Mononuclear cell (primary cell): Measurements from ENCODE around the gene APOL6. TPM values are rescaled to one million over a fixed set of nuclear protein-coding genes. Genes with fewer than 3 reads are reported as not detected.

ENCODE experiments used
- H3K27me3 ChIP-seq: 2 replicates; pipeline ENCODE4 v1.6.0; 2011; ENCODE audit warnings: low read length, control low read depth; ENCODE audit not compliant: insufficient read depth
- H3K4me1 ChIP-seq: 2 replicates; pipeline ENCODE4 v1.5.1; 2011; ENCODE audit warnings: mild to moderate bottlenecking, low read length, control low read depth; ENCODE audit not compliant: insufficient read depth
- H3K4me3 ChIP-seq: 2 replicates; pipeline ENCODE4 v1.5.1; 2011; ENCODE audit warnings: mild to moderate bottlenecking, low read length, moderate library complexity
- H3K9me3 ChIP-seq: 2 replicates; pipeline ENCODE4 v1.5.1; 2011; ENCODE audit warnings: low read depth, mild to moderate bottlenecking, control low read depth, low read length
- total RNA-seq: library from RNA; depleted of rRNA; stranded (reverse); fragments of >200 nt; gene quantifications from one replicate; pipeline ENCODE4 v1.2.3, GENCODE V29; 2012

Gene APOL6
- total RNA-seq, 1 donor: 54.4 TPM

DNA sequence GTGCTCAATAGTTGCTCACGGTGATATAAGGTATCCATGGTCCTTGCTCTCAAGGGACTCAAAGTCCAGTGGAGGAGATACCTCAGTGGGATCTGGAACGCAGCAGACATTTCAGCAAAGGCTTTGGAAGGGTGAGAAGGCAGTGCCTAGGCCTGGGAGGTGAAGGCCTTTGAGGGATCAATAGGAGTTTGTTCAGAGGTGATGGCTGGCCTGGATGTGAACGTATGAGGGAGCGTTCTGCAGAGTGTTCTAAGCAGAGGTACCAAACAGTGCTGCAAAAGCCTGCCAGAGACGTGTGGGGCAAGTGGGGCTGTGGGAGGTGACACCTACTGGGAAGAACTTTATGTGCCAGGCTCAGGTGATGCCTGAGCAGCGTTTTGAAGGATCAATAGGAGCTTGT lies 23.7 kb upstream of the APOL6 start:
- no peak overlapping the region for H3K4me3 ChIP-seq
- peaks cover 13% of the 10 kb centered on the region for H3K4me1 ChIP-seq
- H3K27me3 ChIP-seq: peaks cover 8% of the 10 kb centered on the region

DNA sequence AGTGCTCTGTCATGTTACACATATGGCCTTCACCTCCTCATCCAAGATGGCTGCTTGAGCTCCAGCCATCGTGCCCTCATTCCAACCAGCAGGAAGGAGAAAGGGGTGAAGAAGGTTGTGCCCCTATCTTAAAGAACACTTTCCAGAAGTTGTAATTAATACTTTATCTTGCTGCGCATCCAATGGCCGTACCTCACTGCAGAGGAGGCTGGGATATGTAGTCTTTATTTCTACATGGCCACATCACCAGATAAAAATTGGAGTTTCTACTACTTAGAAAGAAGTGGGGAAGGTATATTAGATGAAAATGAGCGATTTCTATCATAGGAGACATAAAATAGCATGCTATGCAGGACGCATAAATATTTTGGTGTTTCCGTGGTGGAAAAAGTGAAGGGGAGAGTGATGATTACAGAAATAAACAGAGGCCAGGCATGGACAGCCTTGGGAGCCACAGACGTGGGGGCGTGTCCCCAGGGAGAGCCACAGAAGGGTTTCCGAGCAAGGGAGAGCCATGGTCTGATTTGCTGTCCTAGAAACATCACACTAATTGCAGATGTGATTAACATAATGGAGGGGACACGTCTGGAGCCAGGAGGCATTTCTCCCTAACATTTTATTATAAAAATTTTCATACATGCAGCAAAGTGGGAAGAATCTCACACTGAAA lies 22.3 kb upstream of the APOL6 start:
- no peaks in the 10 kb centered on the region for H3K9me3 ChIP-seq
- H3K4me1 ChIP-seq: peaks cover 18% of the 10 kb centered on the region
- H3K27me3 ChIP-seq: peaks cover 8% of the 10 kb centered on the region
- H3K4me3 ChIP-seq: no peak overlapping the region

More for the DNA sequence above, 23.7 kb upstream of the APOL6 start:
- H3K9me3 ChIP-seq: no peaks in the 10 kb centered on the region

DNA sequence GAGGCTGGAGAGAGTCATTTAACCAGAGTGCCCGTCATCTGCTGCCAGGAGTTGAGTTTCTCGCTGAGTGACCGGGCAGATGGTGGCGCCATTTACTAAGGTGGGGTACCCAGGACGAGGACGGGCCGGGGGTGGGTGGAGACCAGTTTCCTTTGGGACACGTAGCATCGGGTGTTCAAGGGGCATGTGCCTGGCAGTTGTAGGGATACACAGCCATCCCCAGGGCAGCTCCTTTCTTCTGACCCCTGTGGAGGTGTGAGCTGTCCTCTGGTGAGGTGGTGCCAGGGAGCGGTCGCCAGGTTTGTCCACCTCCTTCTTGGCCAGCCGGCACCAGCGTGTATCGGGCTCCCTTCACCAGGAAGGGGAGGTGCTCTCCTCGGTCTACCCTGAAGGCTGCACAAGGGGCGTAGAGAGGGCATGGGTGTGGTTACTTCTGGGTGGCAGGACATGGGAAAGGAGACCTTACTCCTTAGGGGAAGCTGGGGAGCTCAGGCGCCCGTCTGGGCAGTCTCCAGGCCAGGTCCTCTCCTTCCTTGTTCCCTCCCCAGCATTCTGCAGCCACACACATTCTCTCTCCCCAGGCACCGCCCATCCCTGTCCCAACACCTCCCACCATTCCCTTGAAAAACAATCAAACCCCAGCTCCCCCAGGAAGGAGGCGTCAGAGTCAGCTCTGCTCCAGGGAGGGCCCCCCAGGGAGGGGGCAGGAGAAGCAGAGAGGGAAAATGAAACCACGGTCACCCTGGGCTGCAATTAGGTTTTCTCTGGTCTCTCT lies 20.8 kb upstream of the APOL6 start:
- peaks cover 8% of the 10 kb centered on the region for H3K27me3 ChIP-seq
- peaks cover 18% of the 10 kb centered on the region for H3K4me1 ChIP-seq
- H3K4me3 ChIP-seq: peak overlapping the region; percentile 30
- H3K9me3 ChIP-seq: no peaks in the 10 kb centered on the region

DNA sequence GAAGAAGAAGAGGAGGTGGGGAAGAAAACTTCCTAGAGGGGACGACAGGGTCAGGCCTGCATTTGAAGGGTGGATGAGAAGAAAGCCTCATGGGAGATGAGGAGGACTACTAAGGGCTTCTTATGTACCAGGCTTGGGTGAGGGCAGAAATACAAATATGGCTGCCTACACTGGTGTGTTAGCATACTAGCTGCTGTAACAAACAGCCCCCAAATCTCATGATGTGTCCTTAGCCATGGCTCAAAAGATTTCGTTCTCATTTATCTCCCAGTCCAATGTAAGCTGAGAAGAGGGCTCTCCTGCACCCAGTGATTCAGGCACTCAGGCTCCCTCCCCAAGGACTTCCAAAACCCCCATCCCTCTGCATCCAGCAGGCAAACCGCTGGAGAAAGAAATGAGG lies 19.5 kb upstream of the APOL6 start:
- Histone ChIP-seq H3K9me3 (no peaks in the 10 kb centered on the region), H3K4me1 (peaks cover 19% of the 10 kb centered on the region), H3K27me3 (peaks cover 8% of the 10 kb centered on the region), H3K4me3 (no peak overlapping the region)

DNA sequence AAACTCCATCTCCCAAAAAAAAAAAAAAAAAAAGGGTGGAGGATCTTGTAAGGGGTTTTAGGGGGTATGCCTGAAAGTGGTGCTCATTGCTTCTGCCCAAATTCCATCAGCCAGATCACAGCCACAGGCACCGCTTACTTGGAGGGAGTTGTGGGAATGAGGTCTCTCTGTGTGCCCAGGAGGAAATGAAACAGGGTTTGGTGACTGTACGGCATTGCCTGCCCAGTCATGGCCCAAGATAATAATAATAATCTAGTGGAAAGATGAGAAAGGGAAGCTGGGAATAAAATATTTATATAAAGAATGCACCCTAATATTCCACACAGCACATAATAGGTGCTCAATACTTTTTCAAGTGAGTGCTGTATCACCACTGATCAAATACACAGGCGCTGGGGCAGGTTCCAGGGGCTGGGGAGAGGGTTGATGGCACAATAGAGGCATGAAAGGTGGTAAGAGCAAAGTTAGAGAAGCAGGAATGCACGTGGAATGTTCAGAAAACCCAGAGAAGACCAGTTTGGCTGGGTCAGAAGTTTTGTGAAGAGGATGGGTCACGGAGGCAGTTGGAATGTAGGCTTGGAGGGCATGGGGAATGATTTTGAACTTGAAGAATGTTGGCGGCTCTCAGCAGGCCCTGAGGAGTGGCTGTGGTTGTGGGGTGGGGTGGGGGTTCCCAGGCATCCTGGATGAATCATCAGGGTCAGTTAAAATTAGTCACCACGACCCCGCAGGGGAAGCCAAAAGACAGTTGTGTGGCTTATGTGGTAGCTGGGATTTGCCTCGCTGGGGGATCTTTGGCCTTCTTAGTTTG lies 18.6 kb upstream of the APOL6 start:
- Histone ChIP-seq H3K4me1 (peaks cover 28% of the 10 kb centered on the region), H3K4me3 (no peak overlapping the region), H3K27me3 (peaks cover 5% of the 10 kb centered on the region), H3K9me3 (no peaks in the 10 kb centered on the region)

DNA sequence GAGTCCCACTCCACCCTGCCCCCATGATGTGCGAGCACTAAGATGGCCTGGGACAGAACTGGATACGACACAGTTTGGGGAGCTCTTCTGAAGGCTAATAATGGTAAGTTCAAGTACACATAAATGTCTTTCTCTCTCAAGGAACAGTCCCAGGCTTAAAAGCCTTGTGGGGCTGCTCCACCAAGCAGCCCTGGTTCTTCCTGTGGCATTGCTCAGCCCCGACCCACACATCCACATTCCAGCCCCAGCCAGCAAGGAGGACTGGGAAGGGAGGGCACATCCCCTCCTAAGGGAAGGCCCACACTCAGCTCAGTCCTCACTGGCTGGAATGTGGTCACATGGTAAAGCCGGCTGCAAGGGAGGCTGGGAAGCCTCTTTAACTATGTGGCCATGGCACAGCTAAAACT lies 17.9 kb upstream of the APOL6 start:
- no peaks in the 10 kb centered on the region for H3K9me3 ChIP-seq
- peaks cover 28% of the 10 kb centered on the region for H3K4me1 ChIP-seq
- H3K27me3 ChIP-seq: peaks cover 3% of the 10 kb centered on the region
- no peak overlapping the region for H3K4me3 ChIP-seq

DNA sequence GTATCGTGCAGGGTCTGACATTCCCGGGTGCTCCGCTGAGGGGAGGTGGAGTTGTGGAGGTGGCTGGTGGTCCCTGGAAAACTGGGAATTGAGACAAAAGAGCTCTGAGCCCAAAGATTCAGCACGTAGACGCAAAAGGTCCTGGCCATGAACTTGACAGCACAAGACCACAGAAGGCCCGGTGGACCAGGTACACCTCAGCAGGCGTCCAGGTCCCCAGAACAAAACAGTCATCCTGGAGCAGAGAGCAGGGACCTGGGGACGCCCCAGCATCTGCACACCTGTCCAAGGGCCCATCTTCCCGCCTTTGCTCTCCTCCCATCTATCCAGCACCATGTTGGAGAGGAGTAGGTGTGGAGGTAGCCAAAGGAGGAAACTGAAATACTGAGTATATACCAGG lies 17.4 kb upstream of the APOL6 start:
- Histone ChIP-seq H3K4me1 (peaks cover 28% of the 10 kb centered on the region), H3K4me3 (no peak overlapping the region), H3K27me3 (no peaks in the 10 kb centered on the region), H3K9me3 (no peaks in the 10 kb centered on the region)

DNA sequence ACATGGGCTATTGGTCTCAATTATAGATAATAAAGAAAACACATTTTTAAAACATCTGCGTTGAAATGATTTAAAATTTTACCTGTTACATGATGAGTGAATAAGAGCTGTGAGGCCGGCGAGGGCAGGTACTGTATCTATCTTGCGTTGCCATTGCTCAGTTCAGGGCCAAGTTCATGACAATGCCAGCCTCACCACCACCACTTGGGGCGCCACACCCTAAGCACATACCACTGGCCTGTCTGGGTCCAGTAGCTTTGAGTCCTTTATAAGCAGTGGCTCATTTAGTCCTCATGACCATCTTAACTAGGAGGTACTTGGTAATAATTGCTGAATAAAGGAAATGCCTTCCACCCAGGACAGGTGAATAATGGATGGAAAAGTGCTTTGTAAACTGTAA lies 16.6 kb upstream of the APOL6 start:
- H3K27me3 ChIP-seq: no peaks in the 10 kb centered on the region
- H3K4me1 ChIP-seq: peaks cover 28% of the 10 kb centered on the region
- no peaks in the 10 kb centered on the region for H3K9me3 ChIP-seq
- H3K4me3 ChIP-seq: no peak overlapping the region

DNA sequence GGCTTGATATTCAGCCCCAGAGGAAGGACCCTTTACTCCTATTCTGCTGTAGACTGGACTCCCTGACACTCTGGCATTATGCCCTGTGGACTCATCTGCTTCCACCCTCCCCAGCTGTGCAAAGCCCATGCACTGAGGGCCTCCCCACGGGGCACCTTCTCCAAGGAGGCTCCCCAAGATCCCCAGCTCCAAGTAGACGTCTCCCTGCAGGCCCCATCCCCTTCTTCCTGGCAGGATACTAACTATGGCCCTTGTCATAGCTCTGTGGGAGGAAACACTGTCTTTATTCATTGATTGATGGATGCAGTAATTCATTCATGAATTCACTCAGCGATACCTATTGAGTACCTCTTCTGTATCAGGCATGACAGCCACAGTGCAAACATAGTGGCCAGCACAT lies 15.3 kb upstream of the APOL6 start:
- no peak overlapping the region for H3K4me3 ChIP-seq
- peaks cover 17% of the 10 kb centered on the region for H3K4me1 ChIP-seq
- no peaks in the 10 kb centered on the region for H3K9me3 ChIP-seq
- no peaks in the 10 kb centered on the region for H3K27me3 ChIP-seq

DNA sequence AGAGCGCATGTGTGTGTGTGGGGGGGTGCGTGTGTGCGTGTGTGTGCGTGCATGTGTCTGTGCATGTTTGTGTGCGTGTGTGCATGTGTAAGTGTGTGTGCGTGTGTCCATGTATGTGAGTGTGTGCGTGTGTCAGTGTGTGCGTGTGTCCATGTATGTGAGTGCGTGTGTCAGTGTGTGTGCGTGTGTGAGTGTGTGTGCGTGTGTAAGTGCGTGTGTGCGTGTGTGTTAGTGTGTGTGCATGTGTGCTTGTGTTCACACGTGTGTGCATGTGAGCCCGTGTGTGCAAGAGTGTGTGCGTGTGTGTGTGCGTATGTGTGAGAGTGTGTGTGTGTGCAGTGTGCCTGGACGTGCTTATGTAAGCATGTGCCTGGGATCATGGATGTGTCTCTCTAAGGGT lies 14.7 kb upstream of the APOL6 start:
- Histone ChIP-seq H3K27me3 (no peaks in the 10 kb centered on the region), H3K4me1 (peaks cover 17% of the 10 kb centered on the region), H3K4me3 (no peak overlapping the region), H3K9me3 (no peaks in the 10 kb centered on the region)

DNA sequence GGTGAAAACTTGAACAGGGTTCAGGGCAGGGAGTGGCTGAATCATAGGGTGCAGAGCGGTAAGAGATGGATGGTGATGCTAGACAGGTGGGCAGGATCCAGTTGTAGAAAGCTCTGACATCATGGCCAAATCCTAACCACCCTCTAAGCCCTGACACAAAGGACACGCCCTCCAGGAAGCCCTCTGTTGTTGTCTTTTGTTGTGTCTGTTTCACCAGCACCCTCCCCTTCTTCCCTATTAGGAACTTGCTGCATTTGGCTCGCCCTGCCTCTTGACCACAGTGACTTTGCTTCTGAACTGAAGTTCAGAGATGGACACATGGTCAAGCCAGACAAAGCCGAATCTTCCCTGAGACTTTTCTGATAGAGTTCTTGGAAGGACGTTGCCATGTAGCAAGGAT lies 14.2 kb upstream of the APOL6 start:
- H3K9me3 ChIP-seq: no peaks in the 10 kb centered on the region
- peaks cover 17% of the 10 kb centered on the region for H3K4me1 ChIP-seq
- no peak overlapping the region for H3K4me3 ChIP-seq
- no peaks in the 10 kb centered on the region for H3K27me3 ChIP-seq

DNA sequence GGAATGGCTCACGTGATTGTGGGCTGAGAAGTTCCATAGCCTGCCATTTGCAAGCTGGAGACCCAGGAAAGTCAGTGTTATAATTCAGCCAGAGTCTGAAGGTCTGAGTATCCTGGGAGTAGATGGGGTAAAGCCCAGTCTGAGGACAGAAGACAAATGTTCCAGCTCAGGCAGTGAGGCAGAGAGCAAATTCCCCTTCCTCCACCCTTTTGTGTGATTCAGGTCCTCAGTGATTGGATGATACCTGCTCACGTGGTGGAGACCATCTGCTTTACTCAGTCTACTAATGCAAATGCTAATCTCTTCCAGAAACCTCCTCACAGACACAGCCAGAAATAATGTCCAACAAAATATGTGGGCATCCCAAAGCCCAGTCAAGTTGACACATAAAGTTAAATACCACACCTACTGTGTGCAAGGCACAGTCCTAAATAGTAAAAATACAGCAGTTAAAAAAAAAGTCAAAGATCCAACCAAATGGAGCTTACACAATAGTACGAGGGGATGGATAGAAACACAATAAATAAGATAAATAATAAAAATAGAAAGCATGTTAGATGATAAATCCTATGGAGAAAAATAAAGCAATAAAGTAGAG lies 13.2 kb upstream of the APOL6 start:
- H3K9me3 ChIP-seq: no peaks in the 10 kb centered on the region
- H3K4me1 ChIP-seq: peaks cover 10% of the 10 kb centered on the region
- H3K27me3 ChIP-seq: no peaks in the 10 kb centered on the region
- H3K4me3 ChIP-seq: no peak overlapping the region

DNA sequence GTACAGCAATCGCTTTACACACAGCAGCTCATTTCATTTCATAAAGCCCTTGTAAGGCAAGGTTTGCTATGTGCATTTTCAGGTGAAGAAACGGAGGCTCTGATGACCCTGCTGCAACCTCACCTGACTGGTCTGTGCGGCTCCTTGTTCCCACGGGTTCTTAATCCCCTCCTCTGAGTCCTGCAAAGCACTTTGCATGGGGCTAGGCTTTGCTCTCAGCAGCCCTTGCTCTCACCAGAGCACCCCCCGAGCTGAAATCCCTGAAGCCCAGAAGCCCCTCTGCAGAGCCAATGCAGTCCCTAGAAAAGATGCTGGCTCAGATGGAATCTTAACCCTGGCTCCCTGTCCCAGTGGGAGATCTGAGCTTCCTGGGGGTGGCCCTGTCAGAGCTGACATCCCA lies 11.0 kb upstream of the APOL6 start:
- no peak overlapping the region for H3K4me3 ChIP-seq
- peaks cover 10% of the 10 kb centered on the region for H3K4me1 ChIP-seq
- H3K27me3 ChIP-seq: no peaks in the 10 kb centered on the region
- no peaks in the 10 kb centered on the region for H3K9me3 ChIP-seq

DNA sequence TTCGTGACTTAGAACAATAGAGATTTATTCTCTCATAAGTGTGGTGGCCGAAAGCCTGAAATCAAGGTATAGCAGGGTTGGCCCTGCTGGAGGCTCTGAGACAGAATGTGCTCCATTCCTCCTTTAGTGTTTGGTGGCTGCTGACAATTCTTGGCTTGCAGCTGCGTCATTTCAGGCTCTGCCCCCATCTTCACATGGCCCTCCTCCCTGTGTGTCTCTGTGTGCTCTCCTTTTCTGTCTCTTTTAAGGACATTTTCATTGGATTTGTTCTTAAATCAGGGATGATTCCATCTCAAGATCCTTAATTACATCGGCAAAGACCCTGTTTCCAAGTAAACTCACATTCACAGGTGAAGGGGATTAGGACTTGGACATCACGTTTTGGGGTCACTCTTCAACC lies 10.2 kb upstream of the APOL6 start:
- H3K4me1 ChIP-seq: peaks cover 10% of the 10 kb centered on the region
- no peak overlapping the region for H3K4me3 ChIP-seq
- H3K27me3 ChIP-seq: no peaks in the 10 kb centered on the region
- no peaks in the 10 kb centered on the region for H3K9me3 ChIP-seq

DNA sequence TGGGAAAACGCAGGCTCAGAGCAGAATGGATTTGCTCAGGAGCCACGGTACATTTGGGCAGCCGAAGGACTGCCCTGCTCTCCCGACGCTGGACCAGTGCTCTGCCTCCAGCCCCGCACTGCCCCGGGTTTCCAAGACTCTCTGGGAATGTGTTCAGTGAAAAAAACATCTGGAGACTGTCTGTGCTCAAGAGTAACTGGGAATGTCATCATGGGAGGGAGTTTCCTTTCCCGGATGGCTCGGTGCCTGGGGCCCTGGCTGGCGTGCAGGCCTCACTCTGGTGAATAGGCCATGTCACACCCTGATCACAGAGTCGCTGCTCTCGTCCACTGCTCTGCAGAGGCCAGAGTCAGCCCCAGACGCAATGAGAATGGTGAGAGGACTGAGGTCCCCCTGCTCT lies 9.8 kb upstream of the APOL6 start:
- H3K9me3 ChIP-seq: no peaks in the 10 kb centered on the region
- no peak overlapping the region for H3K4me3 ChIP-seq
- no peaks in the 10 kb centered on the region for H3K27me3 ChIP-seq
- peaks cover 10% of the 10 kb centered on the region for H3K4me1 ChIP-seq
